Mammary epithelial cell (primary cell): Measurements from ENCODE around the gene CRELD2.

Source experiments
- CTCF ChIP-seq, 2 donors: IDR thresholded peaks in 1 of 2; conservative IDR thresholded peaks in 1 of 2; 2 replicates each; pipeline ENCODE4 v1.5.1; 2011 to 2012; ENCODE audit warnings: inconsistent platforms in 2 of 2, low read length in 2 of 2, mild to moderate bottlenecking in 2 of 2, control low read depth in 1 of 2, low read depth in 1 of 2; ENCODE audit not compliant: insufficient read depth in 1 of 2; ENCODE audit errors: extremely low read depth in 1 of 2
- EZH2 ChIP-seq: IDR thresholded peaks from 2 replicates; pipeline ENCODE4 v1.6.1; 2012; ENCODE audit warnings: low read length, inconsistent platforms, borderline replicate concordance

DNA sequence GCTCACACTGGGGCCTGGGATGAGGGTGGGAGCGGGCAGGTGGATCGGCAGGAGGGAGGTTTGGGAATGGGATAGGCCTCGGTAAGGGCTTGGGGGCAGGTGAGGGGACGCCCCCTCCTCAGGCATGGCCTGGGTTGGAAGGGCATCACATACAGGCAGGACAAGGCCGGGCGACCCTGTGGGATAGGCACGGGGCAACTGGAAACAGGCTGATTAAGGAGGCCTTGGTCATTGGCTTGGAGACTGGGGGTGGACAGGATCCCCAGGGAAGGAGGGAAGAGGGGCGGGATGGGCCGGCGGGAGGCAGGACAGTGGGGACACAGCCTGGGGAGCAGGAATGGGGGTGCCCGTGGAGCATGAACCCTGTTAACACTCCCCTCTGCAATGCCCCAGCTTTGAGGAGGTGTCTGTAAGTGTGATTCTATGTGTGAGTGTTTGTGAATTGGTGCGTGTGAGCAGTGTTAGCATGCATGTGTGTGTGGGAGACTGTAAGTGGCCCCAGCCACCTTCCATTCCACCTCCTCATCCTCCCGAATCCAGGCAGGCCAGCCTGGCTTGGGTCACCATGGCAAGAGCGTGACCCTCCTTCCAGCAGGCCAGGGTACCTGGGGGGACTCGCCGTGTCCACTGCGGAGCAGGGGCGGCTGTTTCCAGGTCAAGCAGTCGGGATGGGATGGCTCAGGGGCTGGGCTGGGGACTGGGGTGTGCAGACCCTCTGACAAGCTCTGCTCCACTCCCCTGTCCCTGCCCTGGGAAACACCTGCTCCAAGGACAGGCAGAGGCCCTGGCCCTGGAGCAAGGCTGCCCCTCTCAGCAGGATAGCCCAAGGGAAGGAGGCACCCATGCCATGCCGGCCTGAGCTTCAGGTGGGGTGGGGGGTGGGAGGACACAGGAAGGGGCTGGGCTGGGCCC, 38.7 kb downstream of the CRELD2 start:
- TF ChIP-seq EZH2 (no peak), CTCF (conservative IDR thresholded peaks at IDR 0.05 in 1 of 2, IDR thresholded peaks at IDR 0.05 in 1 of 2; ENCODE audit: extremely low read depth in 1 of 2, insufficient read depth in 1 of 2, low read depth in 1 of 2, low read length in 2 of 2) (no peak)
